CD4-positive, alpha-beta T cell treated with Interleukin-12 subunit alpha and Interleukin-12 subunit beta, for 1 hour (primary cell): ENCODE results near the gene TAF5.
A peak's percentile ranks its signal among the peaks of the same experiment; 100 is the strongest.
"Not testable (repeated sequence)": the region's sequence is repeated elsewhere in the genome, so short reads cannot be mapped to it uniquely, and the experiment has no call there.

ENCODE experiments used
- DNase-seq: peaks from one replicate; pipeline ENCODE4 v3.0.0-alpha.2; 2020

Gene TAF5

DNA sequence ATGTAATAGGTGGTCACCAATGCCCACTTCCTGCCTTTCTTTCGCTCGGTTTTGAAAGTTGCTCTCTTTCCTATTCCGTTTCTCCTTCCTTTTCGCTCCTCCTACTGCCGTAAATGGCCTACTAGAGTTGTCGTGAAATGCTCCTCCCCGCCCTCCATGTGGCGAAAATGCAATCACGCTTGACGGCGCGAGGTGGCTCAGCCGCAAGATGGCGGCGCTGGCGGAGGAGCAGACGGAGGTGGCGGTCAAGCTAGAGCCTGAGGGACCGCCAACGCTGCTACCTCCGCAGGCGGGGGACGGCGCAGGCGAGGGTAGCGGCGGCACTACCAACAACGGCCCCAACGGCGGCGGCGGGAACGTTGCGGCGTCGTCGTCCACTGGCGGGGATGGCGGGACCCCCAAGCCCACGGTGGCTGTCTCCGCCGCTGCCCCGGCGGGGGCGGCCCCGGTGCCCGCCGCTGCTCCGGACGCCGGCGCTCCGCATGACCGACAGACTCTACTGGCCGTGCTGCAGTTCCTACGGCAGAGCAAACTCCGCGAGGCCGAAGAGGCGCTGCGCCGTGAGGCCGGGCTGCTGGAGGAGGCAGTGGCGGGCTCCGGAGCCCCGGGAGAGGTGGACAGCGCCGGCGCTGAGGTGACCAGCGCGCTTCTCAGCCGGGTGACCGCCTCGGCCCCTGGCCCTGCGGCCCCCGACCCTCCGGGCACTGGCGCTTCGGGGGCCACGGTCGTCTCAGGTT, at the start of gene TAF5:
Gene TAF5, plus strand, starts transcription at position 195 of the 737 bp plus-strand sequence. Its CDS starts 14 bp downstream, at position 209.
- DNase-seq, result peak; percentile 93

DNA sequence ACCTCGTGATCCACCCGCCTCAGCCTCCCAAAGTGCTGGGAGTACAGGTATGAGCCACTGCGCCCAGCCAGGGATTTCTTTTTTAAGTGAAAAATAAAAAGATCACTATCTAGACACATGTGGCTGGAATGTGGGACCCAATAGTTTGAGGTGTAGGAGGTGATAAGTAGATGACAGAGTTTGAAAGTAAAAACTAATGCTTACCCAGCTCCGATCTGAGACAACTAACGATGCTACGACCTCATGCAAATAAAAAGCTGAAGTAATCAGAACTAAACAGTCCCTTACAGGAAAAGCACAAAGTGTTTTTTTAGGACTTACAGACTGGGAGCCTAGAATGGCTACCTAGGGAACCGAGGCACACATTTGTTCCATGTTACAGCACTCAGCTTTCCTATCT, 39.9 kb upstream of the TAF5 start:
- no peak for DNase-seq

DNA sequence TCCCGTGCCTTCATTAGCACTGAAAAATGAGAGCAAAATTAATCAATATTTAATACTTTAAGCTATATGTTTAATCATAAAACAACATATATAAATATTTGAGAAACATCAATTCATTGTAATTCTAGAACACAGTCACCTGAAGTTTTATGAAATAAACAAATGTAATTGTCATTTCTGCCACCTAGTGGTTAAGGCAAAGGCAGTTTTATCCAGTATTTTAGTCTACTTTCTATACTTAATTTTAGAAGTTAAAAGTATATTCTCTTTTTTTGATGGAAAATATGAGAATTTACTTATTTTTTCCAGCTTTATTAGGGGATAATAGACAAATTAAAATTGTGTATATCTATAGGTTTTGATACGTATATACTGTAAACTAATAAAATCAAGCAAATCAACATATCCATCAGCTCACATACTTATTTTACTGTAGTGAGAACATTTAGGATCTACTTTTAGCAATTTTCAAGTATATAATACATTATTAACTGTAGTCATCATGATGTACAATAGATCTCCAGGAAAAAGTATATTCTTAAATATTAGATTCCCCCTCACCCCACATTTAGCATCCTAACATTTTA, 33.7 kb upstream of the TAF5 start:
- DNase-seq, result peak; percentile 35

DNA sequence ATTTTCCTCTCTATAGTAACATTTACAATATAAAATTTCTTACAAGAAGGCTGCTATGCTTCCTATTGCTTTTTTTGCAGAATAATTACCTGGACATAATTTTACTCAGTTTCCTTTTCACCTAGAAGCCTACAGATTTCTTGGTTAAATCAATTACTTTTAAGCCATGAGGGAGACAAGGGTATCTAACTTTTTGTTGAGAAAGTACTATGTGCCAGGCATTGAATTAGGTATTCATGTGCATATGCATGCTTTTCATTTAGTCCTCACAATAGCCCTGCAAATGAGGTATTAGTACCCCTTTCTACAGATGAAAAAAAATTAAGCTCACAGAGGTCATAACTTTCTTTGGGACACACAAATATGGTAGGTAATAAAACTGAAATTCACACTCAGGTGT, 33.2 kb upstream of the TAF5 start:
- DNase-seq, result no peak

DNA sequence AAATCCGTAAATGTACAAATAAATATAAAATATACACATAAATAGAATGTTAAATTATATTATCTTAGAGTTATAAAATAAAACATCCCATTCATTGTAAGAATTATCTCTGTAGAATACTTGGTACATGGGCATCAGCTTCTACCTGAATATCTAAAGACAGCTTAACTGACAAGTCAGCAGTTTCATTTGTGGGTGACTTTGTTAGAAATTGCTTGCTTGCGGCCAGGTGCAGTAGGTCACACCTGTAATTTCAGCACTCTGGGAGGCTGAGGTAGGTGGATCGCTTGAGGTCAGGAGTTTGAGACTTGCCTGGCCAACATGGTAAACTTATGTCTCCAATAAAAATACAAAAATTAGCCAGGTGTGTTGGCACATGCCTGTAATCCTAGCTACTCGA, 31.4 kb upstream of the TAF5 start:
- DNase-seq, result no peak

DNA sequence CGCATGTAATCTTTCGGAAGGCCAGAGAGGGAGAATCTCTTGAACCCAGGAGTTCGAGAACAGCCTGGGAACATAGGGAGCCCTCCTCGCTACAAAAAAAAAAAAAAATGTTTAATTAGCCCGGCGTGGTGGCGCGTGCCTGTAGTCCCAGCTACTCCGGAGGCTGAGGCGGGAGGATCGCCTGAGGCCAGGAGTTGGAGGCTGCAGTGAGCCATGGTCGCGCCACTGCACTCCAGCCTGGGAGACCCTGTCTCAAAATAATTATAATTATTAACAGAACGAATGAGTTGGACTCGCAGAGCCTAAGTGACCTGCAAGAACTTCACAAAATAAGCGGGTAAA, 17.6 kb upstream of the TAF5 start:
- no peak for DNase-seq

DNA sequence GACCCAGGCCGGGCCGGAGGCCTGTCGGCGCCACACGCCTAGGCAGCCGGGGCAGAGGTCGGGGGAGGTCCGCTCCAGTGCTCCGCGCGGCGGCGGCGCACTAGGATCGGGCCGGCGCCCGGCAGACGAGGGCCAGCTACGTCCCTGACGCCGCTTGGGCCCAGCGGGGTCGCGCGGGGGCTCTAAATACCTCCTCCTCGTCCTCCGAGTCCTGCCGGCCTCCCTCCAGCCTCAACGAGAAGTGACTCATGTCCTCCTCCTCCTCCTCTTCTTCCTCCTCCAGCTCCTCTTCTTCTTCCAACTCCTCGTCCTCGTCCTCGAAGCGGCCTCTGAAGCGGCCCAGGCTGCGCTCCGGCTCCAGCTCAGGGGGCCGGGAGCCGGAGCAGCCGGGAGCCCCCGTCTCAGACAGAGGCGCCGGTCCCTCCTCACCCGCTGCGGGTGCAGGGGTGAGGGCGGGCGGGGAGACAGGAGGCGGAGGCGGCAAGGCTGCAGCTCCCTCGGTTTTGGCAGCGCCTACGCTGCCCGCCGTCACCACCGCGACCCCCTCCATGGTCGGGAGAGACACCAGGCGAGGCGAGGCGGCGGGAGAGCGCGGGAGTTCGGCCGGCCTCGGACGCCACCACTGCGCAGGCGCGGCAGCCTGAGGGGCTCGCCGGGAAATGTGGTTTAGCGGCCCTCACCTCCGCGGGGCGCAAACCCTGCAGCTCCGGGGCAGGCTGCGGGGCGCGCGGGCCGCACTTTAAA, 17.1 kb upstream of the TAF5 start, which contains the start of gene PCGF6:
Gene PCGF6, minus strand, starts transcription at position 624 of the 744 bp plus-strand sequence. Its CDS starts 74 bp downstream, at position 550.
- DNase-seq, result peak; percentile 74

DNA sequence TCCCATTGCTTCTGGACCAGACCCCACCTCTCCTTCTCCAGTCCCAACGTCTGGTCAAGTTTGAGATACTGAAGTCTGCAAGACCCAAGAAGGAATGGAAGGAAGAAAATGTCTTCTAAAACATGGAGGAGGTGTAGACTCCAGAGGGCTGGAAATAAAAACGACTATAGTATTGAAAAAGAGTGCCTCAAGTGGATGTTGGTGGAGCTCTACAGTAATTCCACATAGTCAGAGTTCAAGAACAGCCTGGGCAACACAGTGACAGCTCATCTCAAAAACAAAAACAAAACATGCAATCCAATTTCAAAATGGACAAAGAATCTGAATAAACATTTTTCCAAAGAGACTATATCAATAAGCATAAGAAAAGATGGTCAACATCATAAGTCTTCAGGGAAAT, 14.5 kb upstream of the TAF5 start:
- DNase-seq, result no peak

DNA sequence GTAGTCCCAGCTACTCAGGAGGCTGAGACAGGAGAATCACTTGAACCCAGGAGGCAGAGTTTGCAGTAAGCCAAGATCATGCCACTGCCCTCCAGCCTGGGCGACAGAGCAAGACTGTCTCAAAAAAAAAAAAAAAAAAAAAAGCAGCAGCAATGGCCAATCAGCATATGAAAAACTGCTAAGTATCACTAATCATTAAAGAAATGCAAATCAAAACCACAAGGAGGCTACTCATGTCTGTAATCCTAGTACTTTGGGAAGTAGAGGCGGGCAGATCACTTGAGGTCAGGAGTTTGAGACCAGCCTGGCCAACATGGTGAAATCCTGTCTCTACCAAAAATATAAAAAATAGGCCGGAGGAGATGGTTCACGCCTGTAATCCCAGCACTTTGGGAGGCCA, 13.2 kb upstream of the TAF5 start:
- not testable (repeated sequence) for DNase-seq

DNA sequence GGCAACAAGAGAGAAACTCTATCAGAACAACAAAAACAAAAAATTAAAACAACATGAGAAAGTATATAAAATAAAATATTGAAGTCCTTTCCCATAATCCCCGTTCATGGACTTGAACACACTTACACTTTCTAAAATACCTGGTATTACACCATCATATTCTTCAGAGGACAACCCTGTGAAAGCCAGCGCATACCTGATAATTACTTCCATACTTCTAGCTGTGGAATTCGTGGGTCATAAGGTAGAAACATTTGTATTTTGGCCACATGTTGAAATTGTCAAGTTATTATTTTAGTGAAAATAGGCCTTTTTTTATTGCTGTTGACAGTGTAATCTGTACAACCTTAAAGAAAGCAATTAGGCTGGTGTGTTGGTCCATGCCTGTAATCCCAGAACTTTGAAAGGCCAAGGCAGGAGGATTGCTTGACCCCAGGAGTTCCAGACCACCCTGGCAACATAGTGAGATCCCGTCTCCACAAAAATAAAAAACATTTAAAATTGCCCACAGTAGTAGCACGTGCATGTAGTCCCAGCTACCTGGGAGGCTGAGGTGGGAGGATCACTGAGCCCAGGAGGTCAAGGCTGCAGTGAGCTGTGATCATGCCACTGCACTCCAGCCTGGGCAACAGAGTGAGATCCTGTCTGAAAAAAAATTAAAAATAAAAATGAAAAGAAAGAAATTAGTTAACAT, 11.7 kb upstream of the TAF5 start:
- no peak for DNase-seq

DNA sequence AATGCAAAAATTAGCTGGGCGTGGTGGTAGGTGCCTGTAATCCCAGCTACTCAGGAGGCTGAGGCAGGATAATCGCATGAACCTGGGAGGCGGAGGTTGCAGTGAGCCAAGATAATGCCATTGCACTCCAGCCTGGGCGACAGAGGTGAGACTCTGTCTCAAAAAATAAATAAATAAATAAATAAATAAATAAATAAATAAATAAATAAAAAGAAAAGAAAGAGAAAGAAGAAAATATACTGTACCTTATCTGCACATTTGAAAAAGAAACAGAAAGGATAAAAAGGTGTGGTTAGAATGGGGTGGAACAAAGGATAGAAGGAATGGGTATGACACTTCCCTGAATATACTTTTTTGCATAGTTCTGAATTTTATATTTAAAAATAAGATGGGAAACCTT, 8.3 kb upstream of the TAF5 start:
- DNase-seq, result not testable (repeated sequence)

DNA sequence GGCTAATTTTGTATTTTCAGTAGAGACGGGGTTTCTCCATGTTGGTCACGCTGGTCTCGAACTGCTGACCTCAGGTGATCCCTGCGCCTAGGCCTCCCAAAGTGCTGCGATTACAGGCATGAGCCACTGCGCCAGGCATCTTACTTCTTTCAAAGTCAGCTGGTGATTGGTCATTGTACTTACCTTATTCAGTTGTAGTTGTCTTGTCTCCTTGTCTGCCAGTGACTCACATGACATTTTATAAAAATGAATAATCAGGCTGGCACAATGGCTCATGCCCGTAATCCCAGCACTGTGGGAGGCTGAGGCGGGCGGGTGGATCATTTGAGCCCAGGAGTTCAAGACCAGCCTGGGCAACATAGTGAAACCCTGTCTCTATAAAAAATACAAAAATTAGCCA, 7.0 kb upstream of the TAF5 start:
- not testable (repeated sequence) for DNase-seq

DNA sequence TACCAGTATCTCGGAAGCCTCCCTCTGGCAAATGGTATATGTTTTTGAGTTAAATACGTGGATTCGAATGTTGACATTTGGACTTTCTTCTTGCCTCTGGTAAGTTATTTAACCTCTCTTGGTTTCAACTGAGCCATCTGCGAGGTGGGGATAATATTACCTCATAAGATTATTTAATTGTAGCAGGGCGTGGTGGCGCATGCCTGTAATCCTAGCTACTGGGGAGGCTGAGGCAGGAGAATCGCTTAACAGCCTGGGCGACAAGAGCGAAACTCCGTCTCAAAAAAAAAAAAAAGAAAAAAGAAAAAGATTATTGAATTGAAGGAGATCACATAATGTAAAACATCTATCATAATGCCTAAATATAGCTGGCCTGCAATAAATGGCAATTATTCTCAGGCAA, 396 bp upstream of the TAF5 start:
- no peak for DNase-seq

DNA sequence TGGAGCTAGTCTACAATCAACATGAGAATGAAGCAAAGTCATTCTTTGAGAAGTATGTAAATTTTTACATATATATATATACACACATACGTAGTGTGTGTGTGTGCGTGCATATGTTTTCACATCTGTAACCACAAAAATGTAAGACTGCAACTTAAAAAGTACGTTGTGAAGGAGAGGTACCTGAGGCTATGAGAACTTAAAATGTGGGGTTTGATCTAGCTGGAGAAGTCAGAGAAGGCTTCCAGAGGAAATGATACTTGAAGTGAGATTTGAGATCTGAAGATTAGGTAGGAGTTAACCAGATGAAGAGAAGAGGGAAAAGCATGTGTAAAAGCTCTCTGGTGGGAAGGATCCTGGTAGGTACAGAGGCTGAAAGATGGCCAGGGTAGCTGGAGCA, 5.8 kb downstream of the TAF5 start:
- DNase-seq, result no peak

DNA sequence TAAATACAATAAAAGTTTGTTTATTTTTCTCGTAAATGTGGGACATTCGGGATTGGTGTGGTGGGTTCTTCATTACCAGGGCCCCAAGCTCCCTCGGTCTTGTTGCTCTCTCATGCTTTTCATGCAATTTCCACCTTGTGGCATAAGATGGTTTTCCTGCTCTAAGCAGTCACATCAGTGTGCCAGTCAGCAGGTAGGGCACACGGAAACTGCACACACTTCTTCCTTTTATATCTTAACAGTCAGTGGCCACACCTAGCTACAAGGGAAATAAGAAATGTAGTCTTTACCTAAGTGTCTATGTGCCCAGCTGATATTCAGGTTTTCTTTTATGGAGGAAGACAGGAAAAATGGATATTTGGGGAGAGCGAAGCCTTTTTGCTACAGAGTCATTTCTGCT, 6.5 kb downstream of the TAF5 start:
- DNase-seq, result no peak

DNA sequence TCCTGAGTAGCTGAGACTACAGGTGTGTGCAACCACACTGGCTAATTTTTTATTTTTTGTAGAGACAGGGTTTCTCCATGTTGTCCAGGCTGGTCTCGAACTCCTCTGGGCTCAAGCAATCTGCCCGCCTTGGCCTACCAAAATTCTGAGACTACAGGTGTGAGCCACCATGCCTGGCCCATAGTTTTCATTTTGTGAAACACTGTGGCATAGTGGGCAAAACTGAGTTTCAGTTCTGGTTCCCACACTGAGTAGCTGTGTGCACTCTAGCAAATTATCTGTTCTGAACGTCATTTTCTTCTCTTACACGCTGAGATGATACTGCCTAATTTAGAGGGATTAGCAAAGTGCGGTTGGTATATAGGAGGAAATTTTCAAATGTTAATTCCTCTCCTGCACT, 15.0 kb downstream of the TAF5 start:
- DNase-seq, result no peak

DNA sequence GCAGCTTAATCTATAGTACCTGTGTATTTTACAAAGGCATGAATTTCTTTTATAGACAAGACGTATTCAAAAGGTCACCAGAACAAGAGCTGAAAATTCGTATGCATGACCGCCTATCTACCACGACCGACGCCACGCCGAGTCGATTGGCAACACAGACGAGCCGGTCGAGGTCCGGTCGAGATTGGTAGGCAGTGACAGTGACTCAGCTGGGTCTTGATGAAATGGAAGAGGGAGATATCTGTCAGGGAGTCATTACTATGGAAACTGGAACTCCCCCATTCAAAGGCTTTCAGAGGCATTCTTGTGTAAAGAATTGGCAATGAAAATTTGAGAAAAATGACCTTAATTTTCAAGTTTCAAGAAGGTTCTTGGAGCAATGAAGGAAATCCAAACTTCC, 26.4 kb downstream of the TAF5 start:
- no peak for DNase-seq

DNA sequence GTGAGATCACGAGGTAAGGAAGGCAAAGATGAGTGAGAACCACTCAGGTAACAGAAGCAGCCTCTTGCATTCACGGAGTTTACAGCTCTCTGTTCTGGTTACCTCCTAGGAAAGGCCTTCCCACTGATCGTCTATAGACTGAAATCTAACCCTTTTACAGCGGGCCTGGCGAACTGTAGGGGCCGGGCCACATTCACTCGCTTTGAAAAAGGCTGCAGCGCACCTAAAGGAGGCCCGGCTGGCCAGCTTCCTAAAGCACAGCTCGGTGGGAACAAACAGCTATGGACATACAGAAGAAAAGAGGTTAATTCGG, 27.9 kb downstream of the TAF5 start:
- DNase-seq, result no peak

DNA sequence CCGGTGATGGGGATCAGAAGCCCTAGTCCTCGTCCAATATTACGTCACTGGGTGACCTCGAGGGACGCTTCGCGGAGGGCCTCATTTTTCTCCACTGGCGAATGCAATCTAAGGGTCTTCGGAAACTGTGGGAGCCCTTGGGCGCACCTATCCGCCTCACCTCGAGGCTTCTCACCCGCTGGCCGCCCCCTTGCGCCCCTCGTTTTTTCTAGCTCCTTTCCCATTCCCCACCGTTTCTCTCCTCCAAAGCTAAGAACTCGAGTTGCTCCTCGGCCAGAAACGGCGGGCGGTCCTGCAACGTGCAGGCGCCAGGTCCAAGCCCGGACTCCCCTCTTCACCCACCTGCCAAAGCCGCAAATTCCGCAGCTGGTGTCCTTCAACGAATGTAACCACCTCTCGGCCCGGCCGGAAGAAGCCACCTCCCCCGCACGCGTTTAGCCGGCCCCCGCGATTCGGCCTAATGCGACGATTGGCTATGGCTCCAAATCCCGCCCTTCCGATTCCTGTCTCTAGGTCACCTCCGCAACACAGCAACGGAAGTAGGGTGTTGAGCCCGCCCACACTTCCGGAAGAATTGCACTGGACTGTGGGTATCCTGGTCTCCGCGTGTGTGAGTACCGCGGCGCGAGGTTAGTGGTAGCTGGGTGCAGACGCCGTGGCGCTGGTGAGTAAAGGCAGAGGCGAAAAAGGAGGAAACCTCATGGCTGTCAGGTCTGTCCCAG, 28.5 kb downstream of the TAF5 start, which contains the start of the genes ATP5MK and PDCD11:
Gene ATP5MK, minus strand, starts transcription at position 409 of the 722 bp plus-strand sequence. CDS start 4,018 bp downstream, outside the sequence.
Gene PDCD11, plus strand, starts transcription at position 560 of the 722 bp plus-strand sequence. CDS start 1,801 bp downstream, outside the sequence.
- DNase-seq, result peak; percentile 95

DNA sequence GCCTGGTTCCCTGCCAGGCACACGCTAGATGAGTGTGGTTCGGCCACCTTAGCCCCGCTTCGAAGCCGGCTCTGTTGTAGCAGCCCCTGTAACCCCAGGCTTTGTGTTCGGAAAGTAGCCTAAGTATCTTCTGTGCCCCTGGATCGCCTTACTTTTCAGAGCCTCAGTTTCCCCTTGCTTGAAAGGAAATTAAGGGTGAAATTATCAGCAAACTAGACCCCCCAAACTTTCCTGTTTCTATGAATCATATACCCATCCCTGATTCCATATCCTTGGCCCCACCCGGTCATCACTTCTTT, 29.0 kb downstream of the TAF5 start:
- DNase-seq, result no peak

DNA sequence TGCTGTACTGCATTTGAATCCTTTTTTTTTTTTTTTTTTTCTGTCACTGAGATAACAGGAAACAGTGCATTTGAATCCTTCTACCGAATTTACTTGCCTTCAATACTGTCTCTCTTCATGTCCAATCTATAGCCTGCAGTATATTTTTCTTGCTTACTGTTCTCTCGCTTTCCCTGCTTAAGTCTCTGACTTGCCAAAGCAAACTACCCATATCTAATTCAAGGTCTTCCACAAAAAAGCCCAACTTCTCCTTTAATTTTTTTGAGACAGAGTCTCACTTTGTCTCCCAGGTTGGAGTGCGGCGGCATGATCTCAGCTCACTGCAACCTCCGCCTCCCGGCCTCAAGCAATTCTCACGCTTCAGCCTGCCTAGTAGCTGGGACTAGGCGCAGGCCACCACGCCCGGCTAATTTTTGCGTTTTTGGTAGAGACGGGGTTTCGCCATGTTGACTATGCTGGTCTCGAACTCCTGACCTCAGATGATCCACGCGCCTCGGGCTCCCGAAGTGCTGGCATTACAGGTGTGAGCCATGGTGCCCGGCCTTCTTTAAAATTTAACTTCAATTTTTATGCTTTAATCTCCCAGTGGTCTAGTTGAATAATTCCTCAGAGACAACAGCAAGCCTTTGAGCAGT, 29.5 kb downstream of the TAF5 start:
- no peak for DNase-seq

DNA sequence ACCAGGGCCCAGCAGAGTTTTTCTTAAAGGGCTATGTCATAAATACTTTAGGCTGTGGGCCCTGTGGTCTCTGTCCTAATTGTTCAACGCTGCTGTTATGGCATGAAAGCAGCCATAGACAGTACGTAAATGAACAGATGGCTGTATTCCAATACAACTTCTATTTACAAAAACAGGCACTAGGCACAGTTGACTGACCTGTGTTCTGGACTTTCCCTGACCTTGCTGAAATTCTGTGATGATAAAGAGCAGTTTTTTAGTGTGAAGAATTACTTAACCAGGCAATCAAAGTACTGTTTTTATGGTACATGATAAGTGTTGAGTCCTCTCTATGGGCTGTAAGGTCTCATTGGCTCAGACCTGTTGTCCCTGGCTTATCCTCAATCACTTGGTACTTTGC, 45.8 kb downstream of the TAF5 start:
- DNase-seq, result no peak
